ENCODE results near the gene GRPR.
"Not testable (repeated sequence)": the region's sequence is repeated elsewhere in the genome, so short reads cannot be mapped to it uniquely, and the experiment has no call there.

Gene GRPR

DNA sequence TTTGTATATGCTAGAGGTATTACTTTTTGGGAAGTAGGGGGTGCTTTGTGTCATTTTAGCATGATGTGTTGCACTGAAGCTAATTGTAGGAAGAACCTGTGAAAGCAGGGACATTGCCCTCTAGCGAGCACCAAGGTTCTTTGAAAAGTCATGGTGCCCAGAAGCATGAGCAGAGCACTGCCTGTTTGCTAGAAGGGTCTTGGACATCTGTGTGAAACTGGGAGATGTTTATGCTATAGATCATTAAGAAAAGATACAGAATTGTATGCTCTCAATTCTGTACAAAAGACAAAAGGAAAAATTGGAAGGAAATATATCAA lies 14.7 kb downstream of the GRPR start:
- no peak for DNase-seq

DNA sequence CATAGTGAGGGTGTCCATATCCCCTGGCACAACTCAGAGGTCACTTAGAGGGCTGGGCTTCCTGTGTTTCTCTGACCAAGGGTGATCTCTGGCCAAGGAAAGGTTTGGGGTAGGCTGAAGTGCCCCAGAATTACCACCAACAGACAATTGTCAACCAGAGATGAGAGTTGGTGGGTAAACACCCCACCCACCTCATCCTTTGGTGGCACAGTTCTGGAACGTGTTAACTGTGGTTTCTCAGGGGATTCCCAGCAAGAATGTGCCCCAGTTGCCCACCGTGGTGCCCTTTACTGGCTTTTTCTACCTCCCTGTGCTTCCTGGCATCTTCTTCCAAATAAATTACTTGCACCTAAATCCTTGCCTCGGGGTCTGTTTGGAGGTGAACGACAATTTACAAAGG lies 17.1 kb downstream of the GRPR start:
- no peak for DNase-seq

DNA sequence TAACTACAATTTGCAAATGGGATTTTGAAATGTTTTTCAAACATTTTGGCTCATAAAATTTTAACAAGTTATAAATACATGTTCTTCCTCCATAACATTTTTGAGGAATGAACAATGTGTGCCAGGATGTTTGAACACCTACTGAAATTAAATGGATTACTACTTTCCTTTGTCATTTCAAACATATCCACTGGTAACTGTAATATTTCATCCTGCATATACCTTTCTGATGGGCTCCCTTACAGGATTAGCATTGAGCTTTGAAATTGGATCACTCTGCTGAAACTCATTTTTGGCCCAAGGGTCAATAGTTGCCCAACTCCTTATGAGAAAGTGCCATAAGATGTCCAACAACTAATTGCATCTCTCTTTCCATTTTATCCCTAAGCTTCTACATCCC lies 17.6 kb downstream of the GRPR start:
- no peak for DNase-seq

DNA sequence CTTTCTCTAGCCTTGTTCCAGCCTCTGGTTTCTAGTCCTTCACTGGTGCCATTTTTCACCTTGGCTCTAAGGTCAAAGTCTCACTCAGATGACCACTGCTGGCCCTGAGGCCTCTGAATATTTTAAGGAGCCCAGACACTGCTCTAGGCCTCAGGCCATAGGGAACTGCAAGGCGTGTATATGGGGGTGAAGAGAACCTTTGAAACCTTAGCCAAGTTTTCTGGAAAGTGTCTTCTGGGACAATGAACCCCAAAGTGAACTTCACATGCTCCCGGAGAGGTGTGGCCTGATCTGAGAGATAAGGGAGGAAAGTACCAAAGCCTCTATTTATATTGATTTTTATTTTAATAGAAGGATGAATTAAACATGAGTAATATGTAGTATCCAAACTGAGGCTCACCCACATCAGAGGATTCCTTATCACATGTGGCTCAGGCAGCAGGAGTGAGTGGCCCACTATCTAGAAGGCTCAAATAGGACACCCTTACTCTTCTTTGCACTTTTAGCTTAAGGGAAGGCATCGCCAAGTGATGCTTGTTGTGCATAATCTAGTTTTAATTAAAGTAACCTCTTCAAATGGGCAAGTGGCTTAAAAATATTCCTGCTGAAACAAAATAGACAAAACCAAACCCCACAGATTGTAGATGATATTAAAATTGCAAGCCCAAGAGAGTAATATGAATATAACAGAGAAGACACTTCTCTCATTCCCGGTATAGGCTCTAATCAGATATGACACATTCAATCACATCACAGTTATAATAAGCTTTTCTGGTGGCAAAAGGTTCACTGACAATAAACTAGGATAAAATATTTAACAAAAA lies 18.3 kb downstream of the GRPR start:
- no peak for DNase-seq

DNA sequence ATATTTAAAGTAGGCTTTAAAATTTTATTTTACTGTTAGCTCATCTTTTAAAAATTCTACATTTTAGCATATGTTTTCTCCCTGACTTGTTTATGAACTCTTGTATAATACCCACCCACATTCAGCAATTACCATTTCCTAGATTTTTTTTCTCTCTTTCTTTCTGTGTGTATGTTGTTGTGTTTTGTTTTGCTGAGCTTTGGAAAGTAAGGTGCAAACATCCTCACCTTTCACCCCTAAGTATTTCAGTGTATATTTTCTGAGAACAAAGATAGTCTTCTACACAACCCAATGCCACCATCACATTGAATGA lies 18.8 kb downstream of the GRPR start:
- DNase-seq, result no peak

DNA sequence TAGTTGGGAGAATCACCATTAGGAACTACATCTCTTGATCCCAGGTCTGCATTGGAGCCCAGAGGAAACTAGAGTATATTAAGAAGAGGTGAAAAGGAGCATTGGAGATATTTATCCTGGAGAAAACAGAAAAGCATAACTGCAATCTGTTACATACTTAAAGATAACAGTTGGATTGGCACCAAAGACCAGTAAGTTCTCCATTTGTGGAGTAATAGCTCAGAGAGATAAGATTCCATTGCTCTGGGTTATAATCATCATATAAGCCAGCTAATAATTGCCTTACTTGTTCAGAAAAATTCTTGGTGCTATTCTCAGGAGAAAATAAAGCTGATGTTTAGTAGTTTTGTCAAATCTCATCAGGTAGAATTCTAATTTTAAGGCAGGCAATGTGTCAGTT lies 20.6 kb downstream of the GRPR start:
- no peak for DNase-seq

DNA sequence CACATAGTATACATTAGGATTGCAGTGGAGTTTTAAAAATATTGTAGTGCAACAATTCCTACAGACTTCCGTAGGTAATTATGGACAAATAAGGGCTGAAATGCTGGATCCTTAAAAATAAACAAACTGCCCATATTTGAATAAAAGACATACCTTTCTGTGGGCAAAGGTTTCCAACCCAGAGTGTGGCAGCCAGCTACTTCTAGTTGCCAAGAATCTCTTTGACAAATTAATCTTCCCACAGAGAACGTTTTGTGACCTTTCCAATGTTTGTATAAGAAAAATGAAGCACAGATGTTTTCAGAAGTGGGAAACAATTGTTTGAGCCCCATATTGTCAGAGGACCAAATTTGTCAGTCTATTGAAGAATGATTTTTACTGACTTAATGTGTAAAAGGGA lies 21.1 kb downstream of the GRPR start:
- DNase-seq, result no peak

DNA sequence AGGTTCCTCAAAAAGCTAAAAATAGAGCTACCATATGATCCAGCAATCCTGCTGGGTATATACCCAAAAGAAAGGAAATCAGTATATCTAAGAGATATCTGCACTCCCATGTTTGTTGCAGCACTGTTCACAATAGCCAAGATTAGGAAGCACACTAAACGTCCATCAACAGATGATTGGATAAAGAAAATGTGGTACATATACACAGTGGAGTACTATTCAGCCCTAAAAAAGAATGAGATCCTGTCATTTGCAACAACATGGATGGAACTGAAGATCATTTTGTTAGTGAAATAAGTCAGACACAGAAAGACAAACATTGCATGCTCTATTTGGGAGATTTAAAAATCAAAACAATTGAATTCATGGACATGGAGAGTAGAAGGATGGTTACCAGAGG lies 21.7 kb downstream of the GRPR start:
- DNase-seq, result not testable (repeated sequence)

DNA sequence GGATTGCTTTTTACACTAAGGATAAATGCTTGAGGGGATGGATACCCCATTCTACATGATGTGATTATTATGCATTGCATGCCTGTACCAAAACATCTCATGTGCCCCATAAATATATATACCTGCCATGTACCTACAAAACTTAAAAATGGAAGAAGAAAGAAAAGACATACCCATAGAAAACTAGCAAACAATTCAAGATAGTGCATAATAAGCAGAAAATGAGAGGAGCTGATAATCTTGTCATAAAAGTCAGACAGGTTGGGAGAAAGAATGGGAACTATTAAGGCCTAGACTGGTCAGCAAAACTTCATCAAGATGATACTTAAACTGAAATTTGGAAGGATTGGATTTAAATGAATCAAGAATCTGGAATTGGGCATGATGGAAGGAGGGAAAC lies 22.3 kb downstream of the GRPR start:
- no peak for DNase-seq

DNA sequence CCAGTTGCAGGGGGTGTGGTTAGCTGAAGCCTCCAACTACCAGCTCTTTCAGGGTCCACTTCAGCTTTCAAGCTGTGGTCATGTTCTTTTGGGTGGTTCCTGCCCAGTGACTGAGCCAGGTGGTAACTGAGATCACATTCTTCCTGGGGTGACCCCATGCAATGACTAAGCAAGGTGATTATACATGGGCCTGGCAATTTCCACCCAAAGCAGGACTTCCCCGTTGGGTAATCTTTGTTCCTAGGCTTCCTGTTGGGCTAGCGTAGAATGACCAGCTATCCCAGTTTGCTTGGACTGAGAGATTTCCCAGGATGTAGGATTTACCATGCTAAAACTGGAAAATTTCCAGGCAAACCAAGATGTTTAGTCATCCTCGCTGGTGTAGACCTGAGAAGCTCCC lies 25.5 kb downstream of the GRPR start:
- DNase-seq, result no peak

DNA sequence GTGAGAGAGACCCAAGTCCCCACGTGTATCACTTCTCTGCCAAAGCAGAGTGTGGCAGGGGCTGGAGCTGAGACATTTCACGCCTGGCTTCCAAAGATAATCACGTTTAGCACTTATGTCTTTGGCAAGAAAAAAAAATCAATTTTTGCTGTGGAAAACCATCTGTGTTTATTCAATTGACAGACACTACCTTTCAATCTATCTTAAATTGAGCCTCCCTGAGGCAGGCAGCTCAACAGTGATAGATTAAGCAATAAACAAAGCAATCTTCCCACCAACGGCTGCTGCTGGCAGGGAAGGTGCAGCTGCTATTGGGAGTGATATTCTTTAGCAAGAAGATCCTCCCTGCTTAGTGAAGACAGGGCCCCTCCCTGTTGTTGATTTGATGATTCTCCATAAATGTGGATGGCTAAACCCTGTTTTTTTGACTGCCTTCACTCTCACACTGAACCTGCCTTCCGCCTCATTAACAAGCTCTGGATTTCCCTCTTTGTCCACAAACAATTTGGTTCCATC lies 32.3 kb downstream of the GRPR start:
- DNase-seq, result no peak

DNA sequence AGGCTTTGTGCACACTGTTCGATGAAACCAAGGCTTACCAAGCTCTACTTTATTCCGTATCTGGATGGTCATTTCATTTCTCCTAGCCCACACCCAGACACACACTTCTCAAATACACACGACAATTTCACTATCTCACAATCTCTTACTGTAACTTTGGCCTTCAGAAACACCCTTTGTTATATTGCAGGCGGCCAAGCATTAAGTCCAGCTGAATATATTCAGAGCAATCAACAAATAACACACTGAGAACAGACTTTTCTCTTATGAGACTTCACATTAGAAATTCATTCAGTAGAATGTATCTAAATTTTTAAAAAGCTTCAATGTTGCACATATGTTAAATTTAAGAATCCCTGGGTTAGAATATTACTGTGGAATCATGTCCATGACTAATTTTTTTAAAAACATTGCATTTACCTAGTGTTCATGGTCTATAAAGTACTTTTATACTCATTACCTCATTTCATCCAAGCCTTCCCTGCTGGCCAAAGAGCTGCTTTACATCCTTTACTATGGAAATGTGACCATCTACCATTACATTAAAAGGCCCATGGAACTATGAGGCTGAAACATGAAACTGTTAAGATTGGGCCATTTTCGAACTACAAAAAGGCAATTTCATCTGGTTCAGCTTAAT lies 33.4 kb downstream of the GRPR start:
- no peak for DNase-seq

DNA sequence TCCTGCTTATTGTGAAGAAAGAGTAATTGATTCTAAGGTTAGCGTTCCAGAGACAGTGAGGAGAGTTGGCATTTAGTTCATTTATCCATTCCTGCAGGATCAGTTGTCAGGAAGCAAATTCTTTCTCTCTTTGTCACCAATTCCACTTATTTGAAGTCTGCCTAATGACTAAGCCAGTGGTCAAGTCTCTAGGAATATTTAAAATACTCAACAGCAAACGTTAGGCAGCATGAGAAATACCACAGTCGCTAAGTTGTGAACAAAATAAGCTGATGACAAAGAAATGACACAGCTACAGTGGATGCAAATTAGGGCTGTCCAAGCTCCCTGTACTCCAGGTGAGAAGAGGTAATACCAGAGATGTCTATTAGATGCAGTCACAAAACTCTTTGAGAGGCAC lies 37.4 kb downstream of the GRPR start:
- DNase-seq, result no peak

DNA sequence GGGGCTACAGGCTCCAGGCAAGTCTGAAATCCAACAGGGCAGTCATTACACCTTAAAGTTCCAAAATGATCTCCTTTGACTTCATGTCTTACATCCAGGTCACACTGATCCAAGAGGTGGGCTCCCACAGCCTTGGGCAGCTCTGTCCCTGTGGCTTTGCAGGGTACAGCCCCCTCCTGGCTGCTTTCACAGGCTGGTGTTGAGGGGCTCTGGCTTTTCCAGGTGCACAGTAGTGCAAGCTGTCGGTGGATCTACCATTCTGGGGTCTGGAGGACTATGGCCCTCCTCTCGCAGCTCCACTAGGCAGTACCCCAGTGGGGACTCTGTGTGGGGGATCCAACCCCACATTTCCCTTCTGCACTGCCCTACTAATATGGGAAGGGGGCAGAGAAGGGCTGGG lies 37.8 kb downstream of the GRPR start:
- not testable (repeated sequence) for DNase-seq

DNA sequence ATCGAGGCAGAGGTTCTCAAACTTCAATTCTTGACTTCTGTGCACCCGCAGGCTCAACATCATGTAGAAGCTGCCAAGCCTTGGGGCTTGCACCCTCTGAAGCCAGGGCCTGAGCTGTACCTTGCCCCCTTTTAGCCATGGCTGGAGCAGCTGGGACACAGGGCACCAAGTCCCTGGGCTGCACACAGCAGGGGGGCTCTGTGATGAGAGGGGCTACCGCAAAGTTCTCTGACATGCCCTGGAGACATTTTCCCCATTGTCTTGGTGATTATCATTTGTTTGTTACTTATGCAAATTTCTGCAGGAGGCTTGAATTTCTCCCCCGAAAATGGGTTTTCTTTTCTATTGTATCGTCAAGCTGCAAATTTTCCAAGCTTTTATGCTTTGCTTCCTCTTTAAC lies 39.0 kb downstream of the GRPR start:
- DNase-seq, result no peak

DNA sequence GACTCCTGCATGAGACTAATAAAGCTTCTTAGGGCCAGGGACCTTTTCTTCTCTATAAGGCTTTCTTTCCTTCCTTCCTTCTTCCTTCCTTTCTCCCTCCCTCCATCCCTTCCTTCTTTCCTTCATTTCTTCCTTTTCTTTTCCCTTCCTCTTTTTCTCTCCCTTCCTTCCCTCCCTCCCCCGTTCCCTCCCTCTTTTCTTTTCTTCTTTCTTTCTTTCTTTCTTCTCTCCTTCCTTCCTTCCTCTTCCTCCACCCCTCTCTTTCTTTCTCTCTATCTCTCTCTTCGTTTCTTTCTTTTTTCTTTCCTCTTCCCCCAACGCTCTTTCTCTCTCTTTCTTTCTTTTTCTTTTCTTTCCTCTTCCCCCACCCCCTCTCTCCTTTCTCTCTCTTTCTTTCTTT lies 41.4 kb downstream of the GRPR start:
- no peak for DNase-seq

DNA sequence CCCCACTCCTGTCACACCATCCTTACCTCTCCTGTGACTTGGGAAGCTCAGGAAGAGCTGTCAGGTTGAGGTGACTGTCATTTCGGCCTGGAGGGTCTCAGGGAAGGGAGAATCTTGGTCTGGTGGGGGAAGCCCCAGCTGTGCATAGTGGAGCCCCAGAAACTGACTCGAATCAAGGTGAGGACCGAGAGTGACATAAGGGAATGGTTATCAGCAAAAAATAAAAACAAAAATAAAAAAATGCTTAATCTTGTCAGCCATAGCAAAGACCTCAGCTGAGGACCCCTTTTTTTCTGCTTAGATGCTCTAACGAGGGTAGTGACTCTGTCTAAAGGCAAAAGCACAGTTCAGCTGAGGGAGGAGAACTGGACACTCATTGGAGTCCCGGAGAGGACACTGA lies 43.8 kb downstream of the GRPR start, which contains the start of gene MAGEB17:
Gene MAGEB17, plus strand, starts transcription at position 301 of the 400 bp plus-strand sequence. CDS start 2,902 bp downstream, outside the sequence.
- no peak for DNase-seq

DNA sequence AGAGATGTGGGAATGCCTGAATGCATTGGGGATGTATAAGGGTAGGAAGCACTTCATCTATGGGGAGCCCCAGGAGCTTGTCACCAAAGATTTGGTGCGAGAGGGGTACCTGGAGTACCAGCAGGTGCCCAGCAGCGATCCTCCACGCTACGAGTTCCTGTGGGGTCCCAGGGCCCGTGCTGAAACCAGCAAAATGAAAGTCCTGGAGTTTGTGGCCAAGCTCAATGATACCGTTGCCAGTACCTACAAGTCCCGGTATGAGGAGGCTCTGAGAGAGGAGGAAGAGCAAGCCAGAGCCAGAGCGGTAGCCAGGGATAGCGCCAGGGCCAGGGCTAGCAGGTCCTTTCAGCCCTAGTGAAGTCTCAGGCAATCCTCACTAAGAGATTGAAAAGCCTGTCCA lies 47.7 kb downstream of the GRPR start:
- no peak for DNase-seq

DNA sequence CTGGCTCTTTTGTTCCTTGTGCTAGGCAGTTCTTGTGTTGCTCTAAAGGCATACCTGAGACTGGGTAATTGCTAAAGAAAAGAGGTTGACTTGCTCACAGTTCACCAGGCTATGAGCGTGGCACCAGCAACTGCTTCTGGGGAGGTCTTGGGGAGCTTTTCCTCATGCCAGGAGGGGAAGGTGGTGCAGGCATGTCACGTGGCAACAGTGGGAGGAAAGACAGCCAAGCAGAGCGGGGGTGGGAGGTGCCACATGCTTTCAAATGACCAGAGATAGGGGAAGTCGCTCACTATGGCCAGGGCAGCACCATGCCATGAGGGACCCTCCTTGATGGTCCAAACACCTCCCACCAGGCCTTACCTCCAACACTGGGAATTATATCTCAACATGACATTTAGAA lies 48.6 kb downstream of the GRPR start:
- DNase-seq, result no peak

DNA sequence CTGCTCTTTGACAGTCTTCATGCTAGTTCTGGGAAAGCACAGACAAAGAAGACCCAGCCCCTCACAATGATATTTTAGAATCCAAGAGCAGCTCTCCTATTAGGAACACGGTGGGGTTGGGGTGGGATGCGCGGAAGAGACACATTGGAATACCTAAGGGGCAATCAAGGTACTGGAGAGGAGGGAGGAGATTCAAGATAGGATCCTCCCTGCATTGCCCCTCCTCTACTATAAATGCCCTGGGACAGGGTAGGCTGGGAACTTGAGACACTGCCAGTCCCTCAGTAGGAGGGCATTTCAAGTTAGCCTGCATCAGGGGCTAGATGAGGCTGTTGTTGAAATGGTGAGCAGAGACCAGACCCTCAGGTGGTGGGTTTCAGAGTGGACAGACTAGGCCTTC lies 49.0 kb downstream of the GRPR start:
- no peak for DNase-seq

DNA sequence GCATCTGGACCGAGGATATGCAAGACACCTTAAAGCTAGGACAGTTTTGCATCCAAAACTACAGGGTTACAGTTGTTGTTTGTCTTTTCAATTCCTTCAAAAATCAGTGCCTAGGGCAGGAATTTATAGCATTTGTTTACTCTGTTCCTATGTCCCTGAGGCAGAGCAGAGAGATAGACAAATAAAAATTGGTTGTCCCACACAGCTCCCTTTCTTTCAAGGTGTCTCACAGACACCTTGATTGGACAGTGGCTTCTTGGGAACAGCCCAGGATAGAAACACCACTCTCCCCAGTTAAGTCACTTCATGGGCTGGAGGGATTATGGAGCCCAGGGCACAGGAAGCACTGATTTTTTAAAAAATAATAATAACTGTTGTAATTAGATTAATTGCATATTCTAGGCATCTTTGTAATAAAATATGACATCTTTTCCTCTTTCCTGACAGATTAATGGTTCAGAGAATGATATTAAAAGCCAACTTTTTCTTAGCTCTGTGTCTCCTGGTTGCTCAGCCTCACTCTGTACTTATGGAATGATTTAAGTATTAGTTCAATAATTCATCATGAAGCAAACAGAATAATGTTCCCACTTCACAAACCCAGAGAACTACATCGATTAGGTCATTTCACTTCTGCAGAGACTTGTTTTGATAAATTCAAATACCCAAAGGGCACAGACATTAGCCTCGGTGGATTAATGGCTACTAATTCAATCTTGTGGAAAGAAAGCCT lies 52.1 kb downstream of the GRPR start:
- DNase-seq, result no peak

DNA sequence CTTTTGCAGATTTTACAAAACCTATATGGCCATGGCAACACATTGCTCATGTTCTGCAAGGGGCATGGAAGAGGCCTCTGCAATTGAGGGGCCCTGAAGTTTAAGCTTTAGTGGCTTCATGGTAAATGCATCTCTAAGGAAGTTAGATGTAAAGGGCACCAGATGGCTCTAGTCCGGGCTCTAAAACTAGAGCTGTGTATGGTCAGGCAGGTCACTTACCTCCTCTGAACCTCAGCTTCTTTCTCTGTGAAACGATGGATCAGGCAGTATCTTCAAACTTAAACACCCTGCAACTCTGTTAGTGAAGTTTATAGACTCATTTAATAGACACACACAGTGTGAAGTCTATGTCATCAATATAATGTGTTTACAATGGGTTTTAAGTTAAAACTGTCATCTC lies 53.9 kb downstream of the GRPR start:
- no peak for DNase-seq

DNA sequence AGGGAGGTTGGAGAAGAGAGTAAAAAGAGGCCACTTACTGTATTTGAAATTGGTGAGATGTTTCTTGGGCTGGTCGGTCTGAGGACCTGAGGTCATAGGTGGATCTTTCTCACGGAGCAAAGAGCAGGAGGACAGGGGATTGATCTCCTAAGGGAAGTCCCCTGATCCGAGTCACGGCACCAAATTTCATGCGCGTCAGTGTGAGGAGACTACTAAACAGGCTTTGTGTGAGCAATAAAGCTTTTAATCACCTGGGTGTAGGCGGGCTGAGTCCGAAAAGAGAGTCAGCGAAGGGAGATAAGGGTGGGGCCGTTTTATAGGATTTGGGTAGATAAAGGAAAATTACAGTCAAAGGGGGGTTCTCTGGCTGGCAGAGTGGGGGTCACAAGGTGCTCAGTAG lies 60.5 kb downstream of the GRPR start:
- not testable (repeated sequence) for DNase-seq

DNA sequence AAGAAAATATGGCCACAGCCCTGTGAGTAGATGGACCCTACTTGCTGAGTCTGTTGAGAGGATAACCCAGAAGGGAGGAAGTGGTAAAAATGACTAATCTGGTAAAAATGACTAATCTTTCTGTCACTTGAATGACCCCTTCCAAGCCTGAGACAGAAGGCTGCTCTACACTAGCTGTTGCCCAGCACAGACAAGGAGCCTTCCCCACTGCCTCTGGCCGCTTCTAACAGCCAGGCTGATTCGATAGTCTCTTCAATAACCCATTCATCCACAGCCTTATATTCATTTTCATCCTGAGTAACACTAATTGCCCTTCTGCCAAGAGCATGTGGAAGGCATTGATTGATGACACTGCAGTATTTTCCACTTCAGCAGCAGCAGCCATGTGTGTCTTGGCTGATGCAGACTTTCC lies 62.4 kb downstream of the GRPR start:
- no peak for DNase-seq

All from NCI-H510A (cell line).